KMS-11 (cell line): Measurements from ENCODE around the gene RHBG.

Experiments
- H2AFZ ChIP-seq: fragments of 200-600 bp; sonication (generic); 2 replicates; pipeline ENCODE4 v1.6.1; 2016; ENCODE audit warnings: antibody characterized with exemption, mixed run types, low read depth
- H3K27ac ChIP-seq: fragments of 200-600 bp; sonication (generic); 2 replicates; pipeline ENCODE4 v1.6.1; 2016; ENCODE audit warnings: mild to moderate bottlenecking, mixed run types
- H3K27me3 ChIP-seq: fragments of 200-600 bp; sonication (generic); 2 replicates; pipeline ENCODE4 v1.6.1; 2017; ENCODE audit warnings: mild to moderate bottlenecking, low read depth, mixed run types, moderate library complexity; ENCODE audit not compliant: insufficient read depth
- H3K36me3 ChIP-seq: fragments of 200-600 bp; sonication (generic); 2 replicates; pipeline ENCODE4 v1.6.1; 2017; ENCODE audit warnings: mild to moderate bottlenecking, mixed run types; ENCODE audit not compliant: insufficient read depth
- H3K4me1 ChIP-seq: fragments of 200-600 bp; sonication (generic); 2 replicates; pipeline ENCODE4 v1.6.1; 2016; ENCODE audit warnings: mild to moderate bottlenecking, low read depth, mixed run types; ENCODE audit not compliant: poor library complexity, severe bottlenecking
- H3K4me2 ChIP-seq: fragments of 200-600 bp; sonication (generic); 2 replicates; pipeline ENCODE4 v1.7.0; 2016; ENCODE audit warnings: mild to moderate bottlenecking, mixed run types
- H3K4me3 ChIP-seq: fragments of 200-600 bp; sonication (generic); IDR thresholded peaks from 2 replicates; pipeline ENCODE4 v1.6.1; 2017; ENCODE audit warnings: low read depth, low read length, mixed read lengths; ENCODE audit not compliant: insufficient read depth
- H3K79me2 ChIP-seq: fragments of 200-600 bp; sonication (generic); 2 replicates; pipeline ENCODE4 v1.6.1; 2016; ENCODE audit warnings: low read depth, mixed run types; ENCODE audit not compliant: insufficient read depth
- H3K9ac ChIP-seq: fragments of 200-600 bp; sonication (generic); 2 replicates; pipeline ENCODE4 v1.6.1; 2016; ENCODE audit warnings: mild to moderate bottlenecking, mixed run types
- H4K20me1 ChIP-seq: fragments of 200-600 bp; sonication (generic); 2 replicates; pipeline ENCODE4 v1.6.1; 2016; ENCODE audit warnings: mild to moderate bottlenecking, mixed run types; ENCODE audit not compliant: insufficient read depth
- CTCF ChIP-seq: fragments of 200-600 bp; sonication (generic); conservative IDR thresholded peaks from 2 replicates; pipeline ENCODE4 v1.6.1; 2017; ENCODE audit warnings: low read depth, mild to moderate bottlenecking, antibody characterized with exemption, low read length, moderate library complexity, mixed read lengths

RHBG gene

GRCh38 chr1:156428746-156429288 lies 59.8 kb downstream of the RHBG start:
- no peak overlapping the region for H3K27ac ChIP-seq
- no peak overlapping the region for H2AFZ ChIP-seq
- no peaks in the 10 kb centered on the region for H3K79me2 ChIP-seq
- no peaks in the 10 kb centered on the region for H3K4me1 ChIP-seq
- H3K4me2 ChIP-seq: no peak overlapping the region
- H4K20me1 ChIP-seq: no peaks in the 10 kb centered on the region
- no peak overlapping the region for H3K4me3 ChIP-seq
- H3K36me3 ChIP-seq: no peaks in the 10 kb centered on the region
- peaks cover 100% of the 10 kb centered on the region for H3K27me3 ChIP-seq
- no peak for TF ChIP-seq CTCF
- no peak overlapping the region for H3K9ac ChIP-seq

- Histone ChIP-seq H3K27me3 (peaks cover 100% of the 10 kb centered on the region), H3K9ac (no peak overlapping the region), H2AFZ (no peak overlapping the region), H3K4me3 (no peak overlapping the region), H3K79me2 (no peaks in the 10 kb centered on the region), H3K36me3 (no peaks in the 10 kb centered on the region), H4K20me1 (no peaks in the 10 kb centered on the region), H3K27ac (no peak overlapping the region), H3K4me2 (no peak overlapping the region), H3K4me1 (no peaks in the 10 kb centered on the region)
- TF ChIP-seq CTCF: no peak
Observed at GRCh38 chr1:156429313-156430060, 60.5 kb downstream of the RHBG start.

DNA sequence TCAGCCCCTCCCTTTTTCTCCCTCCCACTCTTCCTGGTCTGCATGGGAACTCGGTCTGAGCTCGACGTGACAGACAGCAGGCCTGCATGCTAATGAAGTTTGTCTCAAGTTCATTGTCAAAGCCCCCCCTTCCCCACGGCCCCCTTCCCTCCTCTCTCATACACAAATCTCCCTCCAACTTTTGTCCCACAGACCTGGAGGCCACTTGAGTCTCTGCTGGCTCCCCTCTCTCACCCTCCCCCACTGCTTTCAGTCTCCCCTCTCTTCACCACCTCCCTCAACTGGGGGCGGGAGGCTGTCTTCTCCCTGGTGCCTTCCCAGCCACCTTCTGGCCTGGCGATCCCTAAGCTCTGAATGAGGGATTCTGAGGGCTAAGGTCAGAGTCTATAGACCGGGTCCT lies 61.3 kb downstream of the RHBG start:
- Histone ChIP-seq H3K27ac (no peak overlapping the region), H4K20me1 (no peaks in the 10 kb centered on the region), H3K9ac (no peak overlapping the region), H2AFZ (no peak overlapping the region), H3K36me3 (no peaks in the 10 kb centered on the region), H3K4me1 (no peaks in the 10 kb centered on the region), H3K27me3 (peaks cover 100% of the 10 kb centered on the region), H3K4me3 (no peak overlapping the region), H3K4me2 (no peak overlapping the region), H3K79me2 (no peaks in the 10 kb centered on the region)
- TF ChIP-seq CTCF: no peak

DNA sequence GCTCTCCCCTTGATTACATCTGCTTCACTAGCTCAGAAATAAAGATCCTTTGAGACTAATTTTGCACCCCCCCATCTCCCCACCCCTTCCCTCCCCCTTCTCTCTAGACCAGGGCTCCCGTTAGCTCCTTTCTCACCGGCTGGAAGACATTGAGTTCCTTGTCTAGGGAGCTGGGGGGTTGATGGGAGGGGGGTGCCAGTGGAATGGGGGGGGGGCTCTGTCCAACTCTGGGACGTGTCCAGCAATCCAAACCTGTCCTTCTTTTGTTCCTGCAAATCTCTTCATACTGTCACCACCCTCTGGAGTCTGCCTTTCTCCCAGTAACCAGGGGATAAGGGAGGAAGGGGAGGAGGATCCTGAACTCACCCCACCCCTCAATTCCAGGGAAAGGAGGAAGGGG lies 61.9 kb downstream of the RHBG start:
- Histone ChIP-seq H3K4me2 (no peak overlapping the region), H3K79me2 (no peaks in the 10 kb centered on the region), H3K27me3 (peaks cover 100% of the 10 kb centered on the region), H3K27ac (no peak overlapping the region), H3K4me1 (no peaks in the 10 kb centered on the region), H3K36me3 (no peaks in the 10 kb centered on the region), H3K4me3 (no peak overlapping the region), H4K20me1 (no peaks in the 10 kb centered on the region), H3K9ac (no peak overlapping the region), H2AFZ (no peak overlapping the region)
- TF ChIP-seq CTCF: no peak
